GM12872 (cell line): Measurements from ENCODE around the gene CHCHD6.

ENCODE experiments used
- CTCF ChIP-seq: IDR thresholded peaks from 3 replicates; pipeline ENCODE4 v1.5.1; 2011; ENCODE audit warnings: low read depth, mild to moderate bottlenecking, low read length, moderate library complexity; ENCODE audit not compliant: insufficient read depth

CHCHD6 gene

GRCh38 chr3:126703512-126704493 is at the start of gene CHCHD6:
TSS of gene CHCHD6 (plus strand) at chr3:126704240. CDS start at chr3:126704313, 73 bp downstream.
- TF ChIP-seq CTCF: peak; percentile 17; the same call in 1 of the 3 replicates

GRCh38 chr3:126654571-126655383 is 49.3 kb upstream of the CHCHD6 start, which contains the start of gene TXNRD3:
TSS of gene TXNRD3 (minus strand) at chr3:126655124.
- TF ChIP-seq CTCF: no peak

GRCh38 chr3:126655887-126656286 is 48.2 kb upstream of the CHCHD6 start:
- TF ChIP-seq CTCF: no peak

GRCh38 chr3:126656371-126657134 is 47.5 kb upstream of the CHCHD6 start:
- no peak for TF ChIP-seq CTCF

GRCh38 chr3:126657901-126658300 is 46.1 kb upstream of the CHCHD6 start:
- TF ChIP-seq CTCF: no peak

GRCh38 chr3:126658584-126658983 is 45.5 kb upstream of the CHCHD6 start:
- TF ChIP-seq CTCF: no peak
